LoVo (cell line): ENCODE results near the gene TEX13B.
"Not testable (repeated sequence)": the region's sequence is repeated elsewhere in the genome, so short reads cannot be mapped to it uniquely, and the experiment has no call there.

Experiments used
- DNase-seq: peaks from one replicate; pipeline ENCODE4 v3.0.0-alpha.2; 2016; ENCODE audit warnings: low spot score

The TEX13B gene, protein sequence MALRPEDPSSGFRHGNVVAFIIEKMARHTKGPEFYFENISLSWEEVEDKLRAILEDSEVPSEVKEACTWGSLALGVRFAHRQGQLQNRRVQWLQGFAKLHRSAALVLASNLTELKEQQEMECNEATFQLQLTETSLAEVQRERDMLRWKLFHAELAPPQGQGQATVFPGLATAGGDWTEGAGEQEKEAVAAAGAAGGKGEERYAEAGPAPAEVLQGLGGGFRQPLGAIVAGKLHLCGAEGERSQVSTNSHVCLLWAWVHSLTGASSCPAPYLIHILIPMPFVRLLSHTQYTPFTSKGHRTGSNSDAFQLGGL

DNA sequence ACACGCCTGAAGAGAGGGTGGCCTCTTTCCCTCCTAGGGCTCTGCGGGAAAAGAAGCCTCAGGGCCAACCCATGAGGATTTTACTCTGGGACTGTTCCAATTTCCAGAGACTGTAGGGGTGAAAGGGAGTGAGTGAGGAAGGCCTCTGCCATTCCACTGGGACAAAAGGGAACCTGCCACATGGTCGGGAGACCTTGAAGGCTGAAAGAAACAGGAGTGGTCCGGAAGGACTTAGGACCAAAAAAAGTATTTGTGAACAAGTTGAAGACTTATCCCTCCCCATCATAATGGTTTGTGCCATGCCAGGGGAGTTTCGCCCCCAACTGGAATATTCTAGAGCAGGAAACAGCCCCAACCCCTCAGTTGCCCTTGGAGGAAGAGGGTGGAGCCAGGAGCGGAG, at the start of gene TEX13B:
Gene TEX13B (minus strand): TSS at position 15 of the 400 bp plus-strand sequence. CDS start 243 bp downstream, outside the sequence.
- DNase-seq: no peak

DNA sequence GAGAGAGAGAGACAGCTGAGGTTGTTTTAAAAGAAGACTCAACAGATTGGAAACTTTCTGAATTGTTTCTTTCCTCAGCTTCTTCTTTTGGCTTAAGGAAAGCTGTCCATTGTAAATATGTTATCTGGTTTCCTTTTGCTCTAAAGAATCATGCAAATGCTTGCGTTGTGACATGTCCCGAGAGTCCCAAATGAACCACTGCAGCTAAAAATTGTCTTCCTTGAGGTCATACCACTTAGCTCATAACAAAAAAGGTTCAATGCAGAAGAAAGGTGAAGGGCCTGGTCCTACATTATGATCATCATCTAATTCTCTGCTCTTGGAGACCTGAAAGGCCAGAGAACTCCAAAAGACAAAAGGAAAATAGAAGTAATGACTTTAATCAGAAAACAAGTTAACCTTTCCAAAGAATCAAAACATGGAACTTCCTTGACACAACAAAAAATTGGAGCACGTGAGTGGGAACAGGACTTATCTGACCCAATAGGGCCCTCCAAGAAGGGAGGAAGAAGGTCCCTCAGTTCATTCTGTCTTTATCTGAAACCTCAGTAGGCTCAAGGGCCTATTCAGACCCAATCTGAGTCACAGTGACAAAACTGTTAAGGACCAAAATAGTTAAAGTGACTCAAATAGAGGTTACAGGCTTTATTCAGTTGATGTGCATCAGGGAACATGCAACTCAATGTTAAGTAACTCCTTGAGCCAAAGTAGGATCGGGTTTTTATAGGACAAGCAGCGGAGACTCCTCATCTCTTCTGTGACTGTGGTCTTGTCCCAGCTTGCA, 48.0 kb upstream of the TEX13B start:
- no peak for DNase-seq

DNA sequence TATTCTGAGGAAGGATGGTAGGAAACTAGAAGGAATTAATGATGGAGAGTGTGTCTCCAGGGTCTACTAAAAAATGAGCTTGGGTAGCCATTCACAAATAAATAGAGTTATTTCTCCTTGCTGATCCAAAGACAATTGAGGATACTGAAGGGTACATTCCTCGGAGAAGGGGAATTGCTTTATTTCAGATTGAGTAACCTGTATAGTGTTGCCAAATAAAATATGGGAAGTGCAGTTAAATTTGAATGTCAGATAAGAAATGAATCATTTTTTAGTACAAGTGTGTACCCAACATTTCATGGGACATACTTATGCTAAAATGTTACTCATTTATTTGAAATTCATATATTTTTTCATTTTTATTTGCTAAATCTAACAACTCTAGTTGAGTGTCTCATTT, 46.7 kb upstream of the TEX13B start:
- no peak for DNase-seq

DNA sequence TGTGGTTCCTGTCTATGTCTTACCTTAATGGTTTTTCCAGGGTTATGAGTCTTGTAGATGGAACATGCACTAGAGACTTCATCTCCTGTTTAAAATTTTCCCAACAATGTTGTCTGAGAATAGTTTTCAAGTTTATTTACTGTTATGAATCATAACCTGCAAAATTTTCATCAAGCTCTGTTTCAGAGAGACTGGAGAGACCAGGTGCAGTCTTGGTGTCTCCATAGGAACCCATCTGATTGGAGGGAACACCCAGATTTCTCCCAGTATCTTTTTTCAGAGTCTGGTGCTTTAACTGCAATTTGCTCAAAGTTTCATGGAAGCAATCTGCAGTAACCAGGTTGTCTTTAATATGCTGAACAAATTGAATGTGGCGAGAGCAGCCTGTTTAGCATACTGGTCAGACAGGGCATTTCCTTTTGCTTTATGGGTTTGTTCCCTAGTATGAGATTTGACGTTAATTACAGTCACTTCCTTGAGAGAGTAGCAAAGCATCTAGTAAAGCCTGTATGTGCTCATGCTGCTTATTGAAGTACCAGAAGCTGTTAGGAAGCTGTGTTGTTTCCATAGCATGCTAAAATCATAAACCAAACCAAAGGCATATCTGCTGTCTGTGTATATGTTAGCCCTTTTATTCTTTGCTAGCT, 43.9 kb upstream of the TEX13B start:
- no peak for DNase-seq

DNA sequence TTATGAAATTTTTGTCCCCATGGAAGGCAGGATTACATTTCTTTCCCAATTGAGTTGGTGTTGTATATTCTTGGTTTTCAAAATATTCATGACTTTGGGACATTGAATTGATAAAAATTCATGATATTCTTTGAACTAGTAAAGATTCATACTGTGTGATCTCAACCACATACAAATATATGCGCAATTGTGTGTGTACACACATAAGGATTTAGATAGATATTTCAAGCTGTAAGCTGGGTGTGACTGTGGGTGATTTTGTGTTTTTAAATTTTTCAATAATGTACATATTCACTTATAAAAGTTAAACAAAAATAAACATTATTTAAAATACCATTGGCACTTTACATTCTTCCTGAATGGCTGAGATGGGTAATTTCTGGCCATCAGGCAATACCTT, 43.2 kb upstream of the TEX13B start:
- DNase-seq: no peak

DNA sequence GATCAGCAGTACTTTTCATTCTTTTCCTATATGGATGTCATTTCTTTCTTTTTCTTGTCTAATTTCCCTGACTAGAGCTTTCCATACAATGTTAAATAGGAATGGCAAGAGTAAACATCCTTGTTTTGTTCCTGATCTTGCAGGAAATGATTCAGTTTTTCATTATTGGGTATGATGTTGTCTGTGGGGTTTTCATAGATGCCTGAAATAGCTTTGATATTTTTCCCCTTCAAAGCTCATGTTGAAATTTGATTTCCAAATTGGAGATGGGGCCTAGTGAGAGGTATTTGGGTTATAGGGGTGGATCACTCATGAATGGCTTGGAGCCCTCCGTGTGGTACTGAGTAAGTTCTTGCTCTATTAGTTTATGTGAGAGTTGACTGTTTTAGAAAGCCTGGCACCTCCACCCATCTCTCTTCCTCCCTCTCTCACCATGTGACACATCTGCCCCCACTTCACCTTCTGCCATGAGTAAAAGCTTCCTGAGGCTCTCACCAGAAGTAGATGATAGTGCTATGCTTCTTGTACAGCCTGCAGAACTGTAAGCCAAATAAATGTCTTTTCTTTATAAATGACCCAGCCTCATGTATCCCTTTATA, 40.4 kb upstream of the TEX13B start:
- no peak for DNase-seq

DNA sequence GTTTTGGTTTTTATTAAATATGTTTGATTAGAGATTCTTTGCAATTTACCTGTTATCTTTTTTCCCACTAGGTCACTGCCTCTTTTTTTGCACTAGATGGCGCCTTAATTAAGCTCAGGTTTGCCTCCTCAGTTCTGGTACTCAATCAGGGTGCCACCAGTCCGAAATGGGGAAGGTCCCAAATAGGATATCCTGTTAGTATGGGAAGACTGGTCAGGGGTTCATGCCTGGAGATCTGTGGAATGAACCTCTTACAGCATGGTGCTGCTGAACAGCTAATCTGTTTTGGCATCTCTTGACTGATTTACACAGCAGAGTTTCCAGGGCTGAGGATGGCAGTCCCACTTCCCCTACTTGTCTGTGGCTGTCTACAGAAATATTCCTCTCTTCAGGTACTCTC, 38.5 kb upstream of the TEX13B start:
- DNase-seq: peak; percentile 9

DNA sequence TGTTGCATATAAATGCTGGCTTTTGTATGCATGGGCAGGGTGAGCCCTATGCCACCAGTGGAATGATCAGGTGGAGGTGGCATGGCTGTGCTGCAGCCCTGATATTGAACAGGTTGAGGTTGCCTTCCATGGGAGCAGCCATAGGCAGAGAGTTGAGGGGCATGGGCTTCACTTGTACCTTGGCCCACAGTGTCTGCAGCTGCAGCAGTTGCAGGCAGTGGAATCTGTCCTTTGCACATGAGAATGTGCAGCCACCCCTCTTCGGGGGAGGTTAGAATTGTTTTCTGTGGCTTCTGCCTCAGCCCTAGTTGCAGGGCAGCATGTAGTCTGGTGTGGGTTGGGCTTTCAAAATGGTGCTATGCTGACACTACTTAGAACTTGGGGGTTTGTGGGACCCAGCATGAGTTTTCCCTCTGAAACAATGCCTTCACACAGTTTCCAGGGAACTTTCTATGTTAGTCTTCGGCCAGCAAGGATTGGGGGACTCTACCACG, 37.3 kb upstream of the TEX13B start:
- DNase-seq: no peak

DNA sequence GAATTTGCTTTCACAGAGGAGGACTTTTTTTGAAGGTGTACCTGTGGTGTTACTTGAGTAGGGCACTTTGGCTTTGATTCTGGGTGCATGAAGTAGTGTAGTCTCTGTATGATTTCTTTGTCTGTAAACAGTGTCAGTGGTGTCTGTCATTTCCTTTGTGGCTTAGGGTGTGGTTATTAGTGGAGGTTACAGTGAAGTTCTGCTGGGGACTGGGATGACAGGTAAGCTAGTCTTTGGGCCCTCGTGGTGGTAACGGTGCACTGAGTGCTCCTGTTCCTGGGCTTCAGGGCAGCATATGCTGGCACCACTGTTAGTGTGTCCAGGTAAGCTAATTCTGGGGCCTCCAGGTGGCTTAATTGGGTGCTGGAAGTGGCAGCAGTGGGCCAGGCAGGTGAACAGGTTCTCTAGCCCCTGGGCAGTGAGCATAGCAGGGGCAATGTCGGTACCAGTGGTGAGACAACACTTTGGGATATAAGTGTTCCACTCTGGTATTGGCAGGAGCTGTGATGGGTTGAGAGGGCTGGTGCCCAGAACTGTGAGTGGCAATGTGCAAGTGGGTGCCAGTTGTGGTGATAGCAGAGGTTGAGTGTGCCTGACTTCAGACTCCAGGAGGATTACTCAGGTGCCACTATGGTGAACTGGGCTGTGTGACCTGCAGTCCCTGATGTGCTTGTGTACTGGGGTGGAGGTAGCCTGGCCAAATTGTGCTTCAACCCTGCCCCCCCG, 36.6 kb upstream of the TEX13B start:
- no peak for DNase-seq

DNA sequence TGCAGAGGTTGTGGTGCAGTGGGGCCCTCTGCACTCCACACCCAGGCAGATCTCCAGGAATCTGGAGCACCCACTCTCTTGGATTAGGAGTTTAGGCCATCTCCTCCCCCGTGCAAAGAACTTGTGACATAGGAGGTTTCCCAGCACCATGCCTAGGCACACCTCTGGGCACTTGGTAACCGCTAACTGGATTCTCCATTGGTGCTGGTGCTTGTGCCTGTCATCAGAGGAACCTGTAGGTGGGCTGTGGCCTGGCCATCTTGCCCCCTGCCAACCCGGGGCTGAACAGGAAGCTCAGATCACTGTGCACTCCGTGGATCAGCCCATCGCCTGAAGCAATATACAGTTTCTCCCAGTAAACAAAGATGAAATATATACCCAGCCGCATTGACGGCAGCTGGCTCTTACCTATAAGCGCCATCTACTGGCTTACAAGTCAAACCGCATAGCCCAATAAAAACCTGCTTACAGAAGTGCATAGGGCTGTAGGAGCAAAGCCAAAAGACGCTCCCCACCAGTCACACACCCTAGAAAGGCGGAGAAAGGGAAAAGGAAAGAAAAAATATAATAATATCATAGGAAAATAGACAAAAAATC, 19.1 kb upstream of the TEX13B start:
- peak; percentile 51 for DNase-seq

DNA sequence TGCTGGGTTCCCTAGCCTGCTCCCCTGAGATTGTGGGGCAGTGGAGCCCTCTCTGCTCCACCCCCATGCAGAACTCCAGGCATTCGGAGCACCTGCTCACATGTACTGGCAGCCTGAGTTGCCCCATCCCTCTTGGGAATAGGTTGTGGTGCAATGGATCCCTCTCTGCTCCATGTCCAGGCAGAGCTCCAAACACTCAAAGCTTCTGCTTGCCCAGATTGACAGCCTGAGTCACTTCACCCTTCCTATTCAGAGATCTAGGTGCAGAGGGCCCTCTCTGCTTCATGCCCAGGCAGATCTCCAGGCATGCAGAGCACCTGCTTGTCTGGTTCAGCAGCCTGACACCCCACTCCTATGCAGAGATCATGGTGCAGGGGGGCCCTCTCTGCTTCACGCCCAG, 18.6 kb upstream of the TEX13B start:
- DNase-seq: no peak

DNA sequence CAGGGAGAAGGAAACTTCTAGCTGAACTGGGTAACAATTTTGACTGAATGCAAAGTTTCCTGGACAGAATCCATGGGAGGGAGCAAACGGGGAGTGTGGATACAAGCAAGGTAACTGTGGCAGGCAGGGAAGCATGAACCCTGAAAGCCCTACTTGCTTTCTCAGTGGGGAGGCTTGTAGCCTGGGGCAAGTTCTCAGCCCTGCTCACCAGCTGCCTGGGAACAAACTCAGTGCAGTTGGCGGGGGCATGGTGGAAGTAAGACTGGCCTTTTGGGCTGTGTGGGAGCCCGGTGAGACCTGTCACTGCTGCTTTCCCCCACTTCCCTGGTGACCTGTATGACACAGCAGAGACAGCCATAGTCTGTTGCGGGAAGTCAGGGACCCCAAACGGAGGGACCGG, 14.0 kb upstream of the TEX13B start:
- DNase-seq: no peak

DNA sequence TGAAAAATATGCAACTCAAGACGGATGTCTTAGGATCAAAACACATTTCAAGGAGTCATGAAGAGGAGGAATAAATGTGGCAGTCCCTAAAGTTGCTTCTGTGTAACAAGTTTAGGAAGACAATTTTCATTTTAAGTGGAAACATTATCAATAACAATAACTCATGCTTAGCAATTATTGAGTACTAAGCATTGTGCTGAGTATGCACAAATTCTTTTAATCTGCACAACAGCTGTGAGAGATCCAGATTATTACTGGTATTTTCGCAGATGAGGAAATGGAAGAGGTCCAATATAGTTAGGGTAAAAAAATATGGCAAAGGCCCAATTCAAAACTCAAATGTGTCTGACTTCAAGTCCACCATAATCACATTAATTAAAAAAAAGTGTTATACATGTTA, 2.9 kb upstream of the TEX13B start:
- DNase-seq: no peak

DNA sequence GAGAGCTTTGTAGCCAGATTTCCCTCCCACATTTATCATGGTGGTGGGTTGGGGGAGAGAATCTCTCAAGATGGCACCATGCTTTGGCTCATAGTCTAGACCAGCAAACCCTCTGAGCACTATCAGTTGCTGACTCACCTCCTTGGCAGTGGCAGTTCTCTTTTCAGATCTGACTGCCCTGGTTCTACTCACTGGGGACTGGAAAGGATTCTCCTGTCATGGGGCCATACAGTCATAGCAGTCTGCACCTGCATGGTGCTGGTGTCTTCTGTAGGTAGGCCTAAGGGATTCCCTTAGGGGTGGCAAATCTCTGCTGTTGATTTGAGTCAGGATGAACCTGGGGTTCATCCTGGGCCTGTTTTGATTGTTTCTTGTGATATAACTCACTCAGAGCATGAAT, 2.6 kb downstream of the TEX13B start:
- no peak for DNase-seq

DNA sequence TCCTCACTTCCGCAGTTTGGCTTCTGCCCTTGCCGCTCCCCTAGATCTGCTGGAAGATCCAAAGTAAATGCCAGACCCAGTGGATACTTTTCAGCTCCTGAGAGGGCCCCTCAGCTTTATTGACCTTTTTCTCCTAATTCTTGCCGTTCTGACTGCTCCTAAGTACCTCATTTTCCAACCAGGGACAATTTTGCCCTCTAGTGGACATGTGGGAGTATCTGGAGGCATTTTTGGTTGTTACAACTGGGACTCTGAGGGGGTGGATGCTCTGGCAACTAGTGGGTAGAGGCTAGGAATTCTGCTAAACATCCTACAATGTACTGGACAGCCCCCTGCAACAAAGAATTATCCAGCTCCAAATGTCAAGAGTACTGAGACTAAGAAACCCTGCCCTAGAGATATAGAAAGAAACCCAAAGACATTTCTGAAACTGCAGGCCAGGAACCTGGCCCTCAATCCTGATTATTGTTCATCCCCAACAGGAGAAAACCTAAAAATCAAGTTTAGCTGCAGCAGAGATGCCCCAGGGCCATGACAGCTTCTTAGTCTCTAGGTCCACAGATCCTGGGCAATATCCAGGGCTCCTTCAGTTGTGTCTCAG, 3.4 kb downstream of the TEX13B start:
- no peak for DNase-seq

DNA sequence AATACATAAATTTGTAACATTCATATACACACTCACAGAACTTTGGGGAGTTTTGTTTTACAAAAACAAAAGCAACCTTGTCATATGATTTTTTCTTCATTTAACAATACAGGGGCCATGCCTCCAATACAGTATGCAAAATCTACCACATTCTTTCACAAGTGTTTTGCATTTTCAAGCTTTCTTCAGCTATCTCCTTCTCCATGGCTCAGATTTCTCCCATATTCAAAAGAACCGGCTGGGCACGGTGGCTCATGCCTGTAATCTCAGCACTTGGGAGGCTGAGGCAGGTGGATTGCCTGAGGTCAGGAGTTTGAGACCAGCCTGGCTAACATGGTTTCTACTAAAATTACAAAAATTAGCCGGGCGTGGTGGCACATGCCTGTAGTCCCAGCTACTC, 4.1 kb downstream of the TEX13B start:
- DNase-seq: no peak

DNA sequence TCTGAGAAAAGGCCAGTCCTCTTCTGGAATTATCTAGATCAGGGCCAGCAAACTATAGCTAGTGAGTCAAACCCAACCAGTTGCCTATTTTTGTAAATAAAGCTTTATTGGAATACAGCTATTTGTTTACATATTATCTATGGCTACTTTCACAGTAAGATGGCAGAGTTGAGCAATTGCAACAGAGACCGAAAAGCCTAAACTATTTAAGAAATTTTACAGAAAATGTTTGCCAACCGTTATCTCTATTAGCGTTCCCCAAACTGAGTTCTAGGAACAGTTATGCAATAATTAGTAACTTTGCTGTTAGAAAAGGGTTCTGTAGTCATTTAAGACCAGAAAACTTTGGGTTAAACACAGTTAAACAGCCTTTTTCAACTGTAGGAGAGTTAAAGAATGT, 10.5 kb downstream of the TEX13B start:
- DNase-seq: no peak

DNA sequence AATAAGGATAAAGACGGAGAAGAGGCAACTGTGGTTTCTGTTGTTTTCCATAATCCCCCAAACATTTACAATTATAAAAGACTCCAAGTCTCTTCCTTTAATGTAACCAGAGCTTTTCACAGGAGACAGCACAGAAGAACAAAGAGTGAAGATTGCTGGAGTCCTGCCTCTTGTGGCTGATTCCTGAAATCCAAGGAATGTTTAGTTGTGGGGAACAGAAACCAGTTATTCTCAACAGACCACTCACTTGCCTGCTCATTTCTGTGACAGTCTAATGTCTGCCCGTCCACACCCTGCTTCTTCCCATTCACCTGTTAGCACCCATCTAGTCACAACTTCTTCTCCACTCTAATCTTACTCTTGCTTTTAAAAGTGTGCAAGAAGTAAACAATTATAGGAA, 12.1 kb downstream of the TEX13B start:
- DNase-seq: no peak

DNA sequence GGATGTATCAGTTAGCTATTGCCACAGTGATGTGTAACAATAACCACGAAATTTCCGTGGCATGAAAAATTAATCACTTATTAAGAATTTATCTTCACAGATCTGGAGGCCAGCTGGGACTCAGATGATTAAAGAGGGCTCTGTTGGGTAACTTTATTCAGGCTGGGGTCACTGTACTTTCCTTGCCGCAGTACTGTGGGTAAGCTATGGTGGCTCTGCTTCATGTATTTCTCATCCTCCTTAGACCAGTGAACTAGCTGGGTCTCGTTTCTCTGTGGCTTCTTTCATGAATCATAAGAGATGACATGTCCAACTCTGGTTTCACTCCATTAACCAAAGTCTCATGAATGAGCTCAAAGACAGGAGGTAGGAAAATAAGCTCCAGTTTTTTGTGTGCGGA, 13.5 kb downstream of the TEX13B start:
- DNase-seq: no peak

DNA sequence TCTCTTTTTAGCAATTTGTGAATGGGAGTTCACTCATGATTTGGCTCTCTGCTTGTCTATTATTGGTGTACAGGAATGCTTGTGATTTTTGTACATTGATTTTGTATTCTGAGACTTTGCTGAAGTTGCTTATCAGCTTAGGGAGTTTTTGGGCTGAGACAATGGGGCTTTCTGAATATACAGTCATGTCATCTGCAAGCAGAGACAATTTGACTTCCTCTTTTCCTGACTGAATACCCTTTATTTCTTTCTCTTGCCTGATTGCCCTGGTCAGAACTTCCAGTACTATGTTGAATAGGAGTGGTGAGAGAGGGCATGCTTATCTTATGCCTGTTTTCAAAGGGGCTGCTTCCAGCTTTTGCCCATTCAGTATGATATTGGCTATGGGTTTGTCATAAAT, 26.8 kb downstream of the TEX13B start:
- not testable (repeated sequence) for DNase-seq

DNA sequence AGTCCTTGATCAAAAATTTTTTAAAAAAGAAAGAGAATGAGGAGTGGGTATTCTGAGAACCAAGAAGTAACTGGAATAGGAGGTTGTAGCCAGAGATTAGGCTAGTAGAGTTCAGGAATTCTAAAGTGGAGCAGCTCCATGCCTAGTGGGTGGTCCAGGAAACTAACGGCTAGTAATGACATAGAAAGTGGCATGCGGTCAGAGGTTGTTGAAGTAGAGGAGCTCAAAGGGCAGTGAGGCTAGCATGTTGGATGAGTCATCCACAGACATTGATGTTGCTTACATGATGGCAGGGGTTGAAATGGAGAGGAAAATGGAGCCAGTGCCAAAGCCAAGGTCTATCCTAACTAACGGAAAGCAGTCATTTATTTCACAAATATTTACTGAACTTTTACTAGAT, 42.1 kb downstream of the TEX13B start:
- no peak for DNase-seq
